Occipital lobe (tissue), 2 donors: ENCODE results near the gene CROCC2. TPM values are rescaled to one million over a fixed set of nuclear protein-coding genes. Genes with fewer than 3 reads are reported as not detected.

Source experiments
- DNase-seq: peaks from one replicate; lab custom pipeline; 2025; lab: John Stamatoyannopoulos, UW
- total RNA-seq: library from RNA; depleted of rRNA; stranded (reverse); fragments of >200 nt; gene quantifications from one replicate; pipeline ENCODE4 v1.2.3, GENCODE V29; 2014

The CROCC2 gene
- total RNA-seq, 1 donor from 2014 or later: under 0.01 TPM

DNA sequence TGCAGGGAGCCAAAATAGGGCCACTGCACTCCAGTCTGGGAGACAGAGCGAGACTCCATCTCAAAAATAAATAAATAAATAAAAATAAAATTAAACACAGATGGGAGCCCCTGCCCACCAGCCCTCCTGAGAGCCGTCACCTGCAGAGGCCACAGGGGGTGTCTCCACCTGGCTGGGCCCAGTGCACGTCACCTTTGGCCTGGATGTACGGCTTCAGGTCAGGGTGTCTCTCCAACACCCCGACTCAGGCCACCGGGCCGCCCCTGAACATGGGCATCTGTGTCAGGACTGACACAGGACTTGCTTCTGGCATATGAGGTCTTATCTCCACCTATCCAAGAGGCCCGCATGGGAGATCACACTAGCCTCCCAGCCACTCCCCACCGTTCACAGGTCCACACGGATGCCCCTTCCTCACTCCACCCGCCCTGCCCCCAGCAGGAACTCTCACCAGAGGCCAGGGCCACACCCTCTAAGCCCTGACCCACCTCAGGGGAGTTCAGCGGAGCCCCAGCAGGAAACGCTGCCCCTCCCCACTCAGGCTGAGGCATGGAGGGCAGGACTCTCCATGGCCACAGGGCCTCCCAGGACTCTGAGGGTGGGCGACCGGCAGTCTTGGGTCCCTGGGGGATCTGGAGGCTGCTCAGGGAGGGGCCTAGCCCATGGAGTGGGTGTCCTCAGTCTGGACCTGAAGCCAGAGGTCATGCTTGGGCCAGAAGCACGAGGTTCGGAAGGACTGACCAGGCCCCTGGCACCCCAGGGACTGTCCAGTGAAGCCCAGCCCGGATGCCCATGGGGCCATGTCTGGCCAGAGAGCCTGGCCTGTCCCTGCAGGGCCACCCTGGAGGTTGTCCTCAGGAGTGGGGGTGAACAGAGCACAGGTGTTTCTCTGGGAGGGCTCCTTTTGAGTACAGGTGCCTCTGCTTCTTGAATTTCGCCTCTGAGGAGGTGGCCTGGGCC lies 1.6 kb upstream of the CROCC2 start:
- no peak for DNase-seq

DNA sequence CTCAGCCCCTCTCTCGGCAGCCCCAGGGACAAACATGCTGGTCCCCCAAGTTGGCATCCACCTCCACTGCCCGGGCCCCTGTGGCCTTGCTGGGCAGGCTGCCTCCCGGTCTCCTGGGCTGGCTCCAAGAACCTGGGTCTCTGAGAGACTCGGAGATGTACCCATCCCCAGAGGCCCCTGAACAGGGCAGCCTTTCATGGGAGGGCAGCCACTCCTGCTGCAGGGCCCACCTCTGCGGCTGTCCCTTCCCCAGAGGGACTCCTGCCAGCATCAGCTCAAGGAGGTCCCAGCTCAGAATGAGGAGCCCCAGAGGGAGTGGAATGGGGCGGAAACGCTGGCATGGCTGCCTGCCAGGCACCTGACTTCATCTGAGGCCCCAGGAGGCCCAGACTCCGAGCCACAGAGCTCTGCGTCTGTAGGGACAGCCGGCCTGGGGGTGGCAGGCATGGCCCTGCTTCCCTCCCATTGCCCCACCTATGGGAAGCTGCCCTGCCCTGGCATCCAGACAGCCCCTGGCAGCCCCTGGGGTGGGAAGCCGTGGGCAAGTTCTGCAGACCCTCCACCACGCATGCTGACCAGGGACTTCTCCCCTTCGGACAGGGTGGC lies 857 bp upstream of the CROCC2 start:
- no peak for DNase-seq

DNA sequence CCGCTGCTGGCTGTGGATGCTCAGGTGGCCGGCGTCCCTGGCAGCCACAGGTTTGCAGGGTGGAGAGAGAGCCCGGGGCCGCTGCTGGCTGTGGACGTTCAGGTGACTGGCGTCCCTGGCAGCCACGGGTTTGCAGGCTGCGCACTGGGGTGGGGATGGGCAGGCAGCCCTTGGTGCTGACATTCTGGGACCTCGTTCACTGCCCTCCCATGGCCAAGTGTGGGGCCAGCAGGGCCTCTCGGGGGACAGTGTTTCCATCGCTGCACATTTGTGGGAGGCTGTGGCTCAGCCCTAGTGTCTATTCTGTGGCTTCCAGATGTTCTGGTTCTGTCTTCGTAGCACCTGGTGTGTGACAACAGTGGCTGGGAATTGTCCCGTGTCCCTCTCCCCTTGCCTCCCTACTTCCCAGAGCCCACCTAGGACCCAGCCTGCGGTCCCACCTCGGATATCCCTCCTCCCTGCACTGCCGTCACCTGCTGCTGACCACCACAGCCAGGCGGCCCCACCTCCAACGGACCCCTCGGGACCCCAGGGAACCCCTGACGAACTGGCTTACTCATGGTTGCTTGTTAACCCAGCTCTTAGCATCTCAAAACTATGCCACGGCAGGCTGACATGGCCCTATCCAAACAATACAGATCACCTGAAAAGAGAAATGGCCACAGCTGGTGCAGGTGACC lies 915 bp downstream of the CROCC2 start:
- no peak for DNase-seq

DNA sequence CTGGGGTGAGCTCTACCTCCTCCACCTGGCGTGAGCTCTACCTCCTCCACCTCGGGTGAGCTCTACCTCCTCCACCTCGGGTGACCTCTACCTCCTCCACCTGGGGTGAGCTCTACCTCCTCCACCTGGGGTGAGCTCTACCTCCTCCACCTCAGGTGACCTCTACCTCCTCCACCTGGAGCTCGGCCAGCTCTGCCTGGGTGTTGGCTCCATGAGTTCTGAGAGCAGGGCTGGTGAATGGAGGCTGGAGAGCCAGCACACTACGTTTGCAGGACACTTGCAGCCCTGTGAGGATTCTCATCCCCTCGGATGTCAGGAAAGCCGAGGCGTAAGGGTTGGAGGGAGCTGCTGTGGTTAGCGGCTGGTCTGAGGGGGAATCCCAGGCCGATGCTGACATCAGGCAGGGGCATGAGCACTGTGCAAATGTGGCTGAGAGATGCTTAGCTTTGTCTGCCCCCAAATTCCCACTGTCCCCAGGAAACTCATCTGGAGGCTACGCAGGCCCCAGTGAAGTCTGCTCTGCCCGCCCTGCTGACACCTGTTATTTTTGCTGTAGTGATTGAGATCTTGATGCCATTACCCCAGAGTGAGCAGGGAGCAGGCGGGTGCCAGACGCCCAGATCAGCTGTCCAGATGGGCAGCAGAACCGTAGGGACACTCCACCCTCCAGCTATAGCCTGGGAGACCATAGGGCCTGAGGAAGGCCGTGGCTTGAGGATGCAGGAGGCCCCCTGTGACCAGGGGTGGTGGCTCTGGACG lies 3.3 kb downstream of the CROCC2 start:
- no peak for DNase-seq

DNA sequence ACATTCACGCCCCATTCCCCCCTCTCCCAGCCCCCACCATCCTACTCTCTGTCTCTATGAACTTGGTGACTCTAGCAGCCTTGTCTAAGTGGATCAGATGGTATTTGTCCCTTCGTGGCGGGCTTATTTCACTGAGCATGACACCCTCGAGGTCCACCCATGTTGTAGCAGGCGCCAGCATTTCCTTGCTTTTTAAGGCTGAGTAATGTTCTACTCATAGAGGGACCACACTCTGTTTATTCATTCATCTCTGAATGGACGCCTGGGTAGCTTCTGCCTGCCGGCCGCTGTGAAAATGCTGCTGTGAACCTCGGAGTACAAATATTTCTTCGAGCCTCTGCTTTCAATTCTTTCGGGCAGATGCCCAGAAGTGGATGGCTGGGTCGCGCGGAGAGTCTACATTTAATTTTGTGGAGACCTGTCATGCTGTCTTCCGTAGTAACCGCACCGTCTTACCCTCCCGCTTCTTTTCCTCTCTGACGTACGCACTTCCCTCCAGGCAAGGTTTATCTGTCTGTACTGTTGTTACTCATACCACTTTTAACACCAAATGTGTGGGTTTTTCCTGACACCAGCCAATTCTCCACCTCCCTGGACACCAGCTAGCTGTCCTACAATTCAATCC lies 5.6 kb downstream of the CROCC2 start:
- no peak for DNase-seq

DNA sequence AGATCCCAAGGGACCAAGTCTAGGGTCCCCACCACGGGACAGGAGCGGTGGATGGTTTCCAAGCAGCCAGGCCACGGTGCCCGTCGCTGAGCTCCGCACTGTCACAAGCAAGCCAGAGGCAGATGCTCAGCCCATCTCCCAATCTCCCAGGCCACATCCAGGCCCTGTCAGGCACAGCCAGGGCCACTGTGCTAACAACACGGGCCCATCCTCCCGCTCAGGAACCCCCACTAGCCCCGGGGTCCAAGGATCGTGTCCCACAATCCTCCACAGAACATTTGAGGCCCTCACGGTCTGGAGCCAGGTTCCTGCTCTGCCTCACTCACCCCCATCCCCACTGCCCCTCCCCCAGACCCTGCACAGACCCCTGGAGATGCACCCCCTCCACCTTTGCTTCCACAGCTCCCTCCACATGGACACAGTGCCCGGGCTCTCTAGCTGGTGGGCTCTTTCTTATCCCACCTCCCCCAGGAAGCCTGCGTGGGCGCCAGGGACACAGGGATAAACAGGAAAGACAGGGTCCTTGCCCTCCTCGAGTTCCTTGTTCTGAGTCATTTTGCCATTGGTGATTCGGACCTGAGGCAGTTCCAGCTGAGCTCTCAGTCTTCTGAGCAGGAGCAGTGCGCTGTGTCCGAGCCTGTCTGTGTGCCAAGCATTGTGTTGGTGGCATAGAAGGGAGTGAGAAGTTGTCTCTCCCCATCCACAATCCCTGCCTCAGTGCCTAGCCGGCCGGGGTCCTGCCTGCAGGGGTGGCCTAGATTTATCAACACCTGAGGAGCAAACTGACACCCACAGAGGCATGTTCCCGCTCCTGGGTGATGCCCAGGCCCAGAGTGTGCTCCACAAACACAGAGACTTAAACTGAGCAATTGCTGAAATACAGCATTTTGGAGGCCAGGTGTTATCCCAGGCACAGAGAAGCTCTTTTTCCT lies 7.0 kb downstream of the CROCC2 start:
- no peak for DNase-seq

DNA sequence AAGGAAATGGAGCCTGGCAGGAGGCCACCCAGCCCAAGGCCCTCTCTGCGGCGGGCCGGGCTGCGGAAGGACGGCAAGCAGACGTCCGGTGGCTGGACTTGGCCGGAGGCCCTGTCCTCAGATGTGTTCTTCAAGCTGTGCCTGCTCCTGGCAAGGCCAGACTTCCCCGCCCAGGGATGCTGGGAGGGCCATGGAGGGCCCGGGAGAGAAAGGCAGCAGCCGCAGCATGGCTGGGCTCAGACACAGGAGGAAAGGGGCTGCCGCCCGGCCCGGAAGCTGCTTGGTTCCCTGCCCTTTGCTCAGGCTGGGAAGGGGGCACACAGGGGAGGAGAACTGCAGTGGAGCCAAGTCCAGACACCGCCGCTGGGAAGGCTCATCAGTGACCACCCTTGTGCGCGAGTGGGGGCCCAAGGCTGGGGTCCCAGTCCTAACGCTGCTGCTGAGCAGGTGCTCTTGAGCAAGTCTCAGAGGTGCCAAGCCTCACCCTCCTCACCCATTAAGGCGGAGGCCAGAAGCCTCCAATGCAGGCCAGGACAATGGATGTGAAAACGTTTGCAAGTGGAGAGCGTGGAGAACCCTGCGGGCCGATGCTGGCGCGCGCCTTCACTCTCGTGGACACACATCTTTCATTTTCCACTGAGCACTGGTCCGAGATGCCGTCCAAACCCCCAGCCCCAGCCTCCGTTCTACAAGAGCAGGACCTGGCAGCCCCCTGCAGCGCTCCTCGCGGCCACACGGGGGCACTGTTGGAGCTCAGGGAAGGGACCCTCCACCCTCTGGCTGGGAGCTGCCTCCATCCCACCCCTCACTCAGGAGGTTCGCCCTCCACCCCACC lies 7.9 kb downstream of the CROCC2 start:
- no peak for DNase-seq

DNA sequence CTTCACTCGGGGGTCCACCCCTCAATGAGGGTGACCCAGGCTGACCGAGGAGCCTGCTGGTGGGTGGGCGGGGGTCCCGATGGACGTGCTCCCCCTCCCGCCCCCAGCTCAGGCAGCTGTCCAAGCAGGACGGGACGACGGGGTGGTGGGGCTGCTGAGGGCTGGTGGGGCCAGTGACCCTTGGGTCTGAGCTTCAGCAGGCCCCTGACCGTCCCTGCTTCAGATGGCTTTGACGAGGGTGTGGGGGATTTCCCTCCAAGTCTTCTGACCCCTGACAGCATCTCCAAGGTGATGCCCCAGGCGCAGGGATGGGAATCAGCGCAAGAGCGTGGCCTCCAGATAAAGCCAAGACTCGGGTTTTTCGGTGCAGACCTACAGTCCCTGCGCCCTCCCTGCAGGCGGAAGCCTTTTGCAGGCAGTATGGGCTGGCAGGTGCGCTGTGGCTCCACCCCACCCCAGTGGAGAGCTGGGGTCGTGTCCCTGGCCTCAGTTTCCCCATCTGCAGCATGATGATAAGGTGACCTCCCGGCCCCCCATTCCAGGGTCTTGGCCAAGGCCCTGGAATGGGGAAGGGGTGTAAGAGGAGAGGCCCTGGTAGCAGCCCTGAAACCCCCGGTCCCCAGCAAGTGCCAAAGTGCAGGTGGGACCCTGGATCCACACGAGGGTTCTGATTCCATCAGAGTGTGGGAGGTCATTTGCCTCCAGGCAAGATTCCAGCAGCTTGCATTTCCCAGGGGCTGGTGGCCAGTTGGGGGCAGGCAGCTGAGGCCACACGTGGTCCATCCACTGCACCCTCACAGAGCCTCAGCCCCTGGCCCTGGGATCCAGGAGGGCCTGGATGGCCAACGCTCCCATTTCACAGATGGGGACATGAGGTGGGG lies 8.7 kb downstream of the CROCC2 start:
- no peak for DNase-seq

DNA sequence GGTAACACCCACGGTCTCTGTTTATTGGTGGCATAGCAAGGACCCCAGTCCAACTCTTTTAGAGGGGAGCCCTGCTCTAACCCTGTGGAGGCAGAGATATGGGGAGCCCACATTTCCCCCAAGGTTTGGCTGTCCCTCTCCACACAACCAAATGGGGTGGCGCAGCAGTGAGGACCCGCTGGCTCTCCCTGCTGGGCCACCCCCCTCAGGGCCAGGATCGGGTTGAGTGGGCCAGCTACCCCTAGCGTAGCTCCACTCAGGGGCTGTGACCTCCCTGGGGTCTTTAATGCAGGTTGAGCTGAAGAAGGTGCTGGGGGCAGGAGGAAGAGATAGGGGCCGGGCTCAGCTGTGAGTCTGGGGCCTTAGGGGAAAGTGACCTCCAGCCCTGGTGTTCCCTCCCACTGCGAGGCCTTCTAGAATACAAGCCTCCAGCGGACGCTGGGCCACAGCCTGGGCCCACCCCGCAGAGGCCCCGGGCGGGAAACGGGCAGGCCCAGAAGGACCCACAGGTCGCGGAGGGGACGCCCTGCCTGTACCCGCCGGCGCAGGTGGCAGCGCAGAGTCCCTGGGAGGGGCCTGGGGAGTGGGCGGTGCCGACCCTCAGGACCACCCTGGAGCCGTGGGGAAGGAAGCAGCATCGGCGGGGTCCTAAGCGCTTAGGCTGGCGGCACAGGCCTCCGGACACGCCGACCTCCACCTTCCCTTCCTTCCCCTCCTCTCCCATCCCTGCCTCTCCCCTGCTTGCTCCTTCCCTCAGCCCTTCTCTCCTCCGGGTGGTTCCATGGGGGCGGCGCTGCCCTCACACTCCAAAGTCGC lies 9.6 kb downstream of the CROCC2 start:
- DNase-seq: no peak

DNA sequence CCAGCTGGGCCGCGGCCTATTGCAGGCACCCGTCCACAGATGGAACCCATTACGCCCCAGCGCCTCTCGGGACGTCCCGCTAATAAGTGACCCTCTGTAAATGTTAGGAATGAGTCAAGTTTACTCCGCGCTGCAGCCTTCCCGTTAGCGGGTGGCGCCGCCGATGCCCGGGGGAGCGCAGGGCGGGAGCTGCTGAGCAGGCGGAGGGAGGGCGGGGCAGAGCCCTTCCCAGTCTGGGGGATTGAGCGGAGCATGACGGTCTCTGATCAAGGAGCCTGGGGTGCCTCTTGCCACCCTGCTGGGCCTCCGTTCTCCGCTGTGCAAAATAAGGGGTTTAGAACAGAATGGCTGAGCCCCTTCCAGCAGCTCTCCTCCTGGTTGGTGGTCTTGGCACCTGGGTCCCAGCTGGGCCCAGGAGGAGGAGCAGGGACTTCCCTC lies 10.5 kb downstream of the CROCC2 start:
- no peak for DNase-seq

DNA sequence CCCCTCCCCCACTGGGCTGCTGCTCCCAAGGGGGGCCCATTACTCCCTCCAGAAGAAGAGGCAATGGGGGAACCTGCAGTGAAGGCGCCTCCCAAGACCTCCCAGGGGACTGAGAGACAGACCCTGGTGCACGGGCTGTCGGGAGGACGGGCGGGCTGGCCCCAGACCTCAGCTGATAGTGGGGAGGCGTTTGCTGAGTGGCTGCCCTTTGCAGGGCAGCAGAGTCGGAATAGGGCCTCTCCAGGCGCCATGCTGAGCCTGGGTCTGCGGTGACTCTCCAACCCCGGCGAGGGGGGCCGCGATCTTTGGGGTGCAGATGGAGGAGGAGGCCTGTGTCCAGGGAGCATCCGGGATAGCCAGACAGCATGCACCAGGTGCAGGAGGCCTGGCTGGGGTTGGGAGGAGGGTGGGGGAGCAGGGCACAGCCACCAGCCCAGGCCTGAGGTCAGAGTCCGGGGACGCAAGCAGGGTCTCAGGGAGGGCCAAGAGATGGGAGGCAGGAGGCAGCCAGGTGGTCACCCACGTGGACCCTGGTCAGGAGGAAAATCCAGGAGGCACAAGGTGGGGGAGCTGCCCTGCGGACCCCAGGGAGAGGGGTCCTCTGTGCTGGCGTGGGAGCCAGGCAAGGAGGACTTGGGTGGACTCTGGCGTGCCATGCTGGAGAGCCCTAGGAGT lies 11.0 kb downstream of the CROCC2 start:
- no peak for DNase-seq

DNA sequence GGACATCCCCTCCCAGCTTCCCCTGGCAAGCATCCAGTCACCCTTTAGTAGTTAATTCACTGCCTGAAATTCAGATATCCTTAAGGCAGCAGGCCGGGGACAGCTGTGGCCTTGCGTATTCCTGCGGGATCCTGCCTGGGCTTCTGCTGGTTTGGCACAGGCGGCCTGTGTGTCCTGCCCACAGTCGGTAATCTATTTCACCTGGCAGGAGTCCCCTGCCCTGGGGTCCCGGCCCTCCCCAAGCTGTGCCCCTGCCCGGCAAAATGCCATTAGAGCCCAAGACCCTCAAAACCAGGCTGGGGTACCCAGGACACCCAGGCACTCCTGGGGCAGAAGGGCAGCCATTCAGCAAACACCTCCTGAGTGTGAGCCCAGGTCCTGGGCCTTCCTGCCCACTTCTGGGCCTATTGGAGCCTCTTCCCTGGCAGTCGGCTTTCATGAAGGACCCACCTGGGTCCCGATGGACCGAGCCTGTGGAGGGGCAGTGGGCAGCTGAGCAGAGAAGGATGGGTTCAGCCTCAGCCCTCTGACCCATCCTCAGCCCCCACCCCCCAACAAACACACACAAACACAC lies 11.6 kb downstream of the CROCC2 start:
- DNase-seq: no peak

DNA sequence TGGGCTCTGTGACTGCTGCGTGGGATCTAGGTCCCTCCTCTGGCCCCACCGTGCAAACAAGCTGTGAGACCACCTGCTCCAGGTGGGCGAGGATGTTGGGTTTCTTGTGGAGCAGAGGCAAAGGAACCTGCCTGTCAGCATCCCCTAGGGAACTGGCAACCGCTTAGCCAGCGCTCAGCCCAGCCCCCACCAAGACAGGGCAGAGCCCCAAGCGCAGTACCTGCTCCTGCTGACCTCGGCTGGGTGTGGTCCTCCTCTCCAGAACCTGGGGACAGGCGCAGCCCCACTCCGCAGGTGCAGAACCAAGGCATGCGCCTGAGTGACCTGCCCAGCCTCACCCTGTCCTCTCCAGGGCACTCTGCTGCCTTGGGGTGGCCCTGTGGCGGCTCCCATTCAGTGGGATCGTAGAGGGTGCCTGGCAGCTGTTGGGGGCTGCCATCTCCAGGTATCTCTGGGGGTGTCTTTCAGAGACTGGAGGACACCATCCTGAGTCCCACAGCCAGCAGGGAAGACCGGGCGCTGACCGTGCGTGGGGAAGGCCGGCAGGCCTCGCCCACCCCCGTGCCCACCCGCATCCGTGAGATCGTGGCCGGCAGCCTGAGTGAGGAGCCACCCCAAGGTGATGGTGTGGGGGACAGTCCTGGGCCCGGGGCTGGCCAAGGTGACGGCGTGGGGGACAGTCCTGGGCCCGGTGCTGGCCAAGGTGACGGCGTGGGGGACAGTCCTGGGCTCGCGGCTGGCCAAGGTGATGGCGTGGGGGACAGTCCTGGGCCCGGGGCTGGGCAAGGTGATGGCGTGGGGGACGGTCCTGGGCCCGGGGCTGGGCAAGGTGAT lies 12.3 kb downstream of the CROCC2 start:
- DNase-seq: no peak

DNA sequence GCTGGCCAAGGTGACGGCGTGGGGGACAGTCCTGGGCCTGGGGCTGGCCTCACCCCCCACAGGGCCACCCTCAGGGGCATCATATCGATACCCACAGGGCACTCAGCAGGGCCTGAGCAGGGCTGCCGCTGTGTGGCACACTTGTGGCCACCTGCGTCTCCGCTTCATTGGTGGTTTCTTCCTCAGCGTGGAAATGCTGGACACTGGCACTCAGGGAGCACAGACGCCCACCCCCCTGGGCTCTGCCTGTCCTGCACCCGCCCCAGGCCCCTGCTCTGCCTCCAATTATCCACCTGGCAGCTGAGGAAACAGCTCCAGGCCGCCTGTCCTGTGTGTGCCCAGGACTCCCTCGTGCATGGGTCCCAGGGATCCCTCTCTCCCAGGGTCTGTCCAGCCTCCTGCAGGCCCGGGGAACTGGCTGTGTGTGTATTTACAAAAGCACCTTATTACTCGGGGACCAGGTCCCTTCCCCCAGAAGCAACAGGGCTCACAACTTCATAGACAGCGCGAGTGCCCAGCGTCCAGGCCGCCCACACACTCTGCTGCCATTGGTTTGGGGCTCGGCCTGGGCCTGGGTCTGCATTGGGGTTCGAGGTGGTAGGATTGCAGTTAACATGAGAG lies 13.1 kb downstream of the CROCC2 start:
- DNase-seq: no peak
